Stimulated activated CD4-positive, alpha-beta T cell treated with anti-CD3 and anti-CD28 coated beads, Interleukin-2, amount 100 ng/mL, for 48 hours (primary cell): Measurements from ENCODE around the gene FAM13C.
"Not testable (repeated sequence)": the region's sequence is repeated elsewhere in the genome, so short reads cannot be mapped to it uniquely, and the experiment has no call there.

Experiments
- DNase-seq, 2 donors: peaks; one replicate each; pipeline ENCODE4 v3.0.0-alpha.2; 2020

The FAM13C gene

GRCh38 chr10:59362144-59362958 is at the start of gene FAM13C:
FAM13C (minus strand) TSS chr10:59362549; CDS start chr10:59362460, 89 bp downstream.
- DNase-seq: no peak

GRCh38 chr10:59405235-59405634 is 42.9 kb upstream of the FAM13C start:
- no peak for DNase-seq

GRCh38 chr10:59400214-59400613 is 37.9 kb upstream of the FAM13C start:
- DNase-seq: no peak

GRCh38 chr10:59399329-59399728 is 37.0 kb upstream of the FAM13C start:
- DNase-seq: not testable (repeated sequence)

DNA sequence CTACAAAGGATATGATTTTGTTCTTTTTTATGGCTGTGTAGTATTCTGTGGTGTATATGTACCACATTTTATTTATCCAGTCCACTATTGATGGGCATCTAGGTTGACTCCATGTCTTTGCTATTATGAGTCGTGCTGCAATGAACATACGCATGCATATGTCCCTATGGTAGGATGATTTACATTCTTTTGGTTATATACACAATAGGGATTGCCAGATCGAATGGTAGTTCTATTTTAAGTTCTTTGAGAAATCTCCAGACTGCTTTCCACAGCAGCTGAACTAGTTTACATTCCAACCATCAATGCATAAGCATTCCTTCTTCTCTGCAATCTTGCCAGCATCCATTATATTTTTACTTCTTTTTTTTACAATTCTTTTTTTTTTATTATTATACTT is 35.6 kb upstream of the FAM13C start:
- DNase-seq: no peak

DNA sequence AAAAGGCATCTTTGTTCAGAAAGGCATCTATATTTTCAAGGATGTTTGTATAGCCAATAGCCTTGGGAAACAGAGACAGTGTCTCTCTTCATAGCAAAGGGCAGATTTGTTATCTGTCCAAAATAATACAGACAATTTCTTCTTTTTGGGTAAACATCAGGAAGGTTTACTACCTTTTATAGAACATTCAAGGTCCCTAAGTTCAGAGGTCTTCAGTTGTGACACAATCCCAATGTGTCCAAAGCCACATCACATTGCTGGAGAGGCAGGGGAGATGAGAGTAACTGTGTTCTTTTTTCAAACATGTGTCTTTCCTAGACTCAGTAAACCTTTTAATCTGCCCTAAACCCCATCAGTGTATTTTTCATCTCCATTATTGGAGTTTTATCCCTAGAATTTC is 33.6 kb upstream of the FAM13C start:
- DNase-seq: no peak

DNA sequence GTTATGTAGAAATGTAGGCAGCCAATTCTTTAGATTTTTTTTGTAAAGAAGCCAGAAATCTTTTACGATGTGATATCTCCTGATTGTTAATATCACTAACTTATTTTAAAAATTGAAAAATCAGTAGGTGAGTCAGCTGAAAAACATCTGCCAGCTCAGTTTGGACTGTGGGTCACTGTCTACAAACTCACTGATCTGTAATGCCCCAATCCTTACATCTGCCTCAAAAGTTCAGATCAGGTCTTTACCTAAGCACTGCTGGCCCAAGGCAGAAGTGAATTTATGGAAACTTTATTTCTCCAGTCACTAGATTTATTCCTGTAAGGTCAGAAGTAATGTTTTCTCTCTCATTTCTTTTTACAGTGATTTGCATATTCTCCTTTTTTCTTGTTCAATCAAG is 31.0 kb upstream of the FAM13C start:
- DNase-seq: no peak

DNA sequence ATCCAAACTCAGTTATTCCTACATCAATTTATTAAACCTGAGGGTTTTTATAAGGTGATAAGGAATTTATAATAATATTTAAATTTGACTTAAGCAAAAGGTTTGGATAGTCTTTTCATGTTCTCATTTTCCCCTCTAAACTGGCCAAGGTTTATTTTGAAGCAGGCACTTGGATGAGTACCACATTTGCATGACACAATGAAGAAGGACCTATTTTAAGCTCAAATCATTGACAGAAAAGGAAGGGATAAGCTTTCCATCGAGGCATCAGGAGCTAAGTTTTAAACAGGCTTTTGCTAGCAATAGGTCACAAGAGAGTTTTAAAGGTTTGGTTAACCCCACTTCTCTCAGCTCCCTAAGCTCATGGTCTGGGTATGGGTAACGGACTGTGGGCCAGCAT is 28.7 kb upstream of the FAM13C start:
- DNase-seq: no peak

GRCh38 chr10:59388671-59388976 is 26.3 kb upstream of the FAM13C start:
- DNase-seq: no peak

DNA sequence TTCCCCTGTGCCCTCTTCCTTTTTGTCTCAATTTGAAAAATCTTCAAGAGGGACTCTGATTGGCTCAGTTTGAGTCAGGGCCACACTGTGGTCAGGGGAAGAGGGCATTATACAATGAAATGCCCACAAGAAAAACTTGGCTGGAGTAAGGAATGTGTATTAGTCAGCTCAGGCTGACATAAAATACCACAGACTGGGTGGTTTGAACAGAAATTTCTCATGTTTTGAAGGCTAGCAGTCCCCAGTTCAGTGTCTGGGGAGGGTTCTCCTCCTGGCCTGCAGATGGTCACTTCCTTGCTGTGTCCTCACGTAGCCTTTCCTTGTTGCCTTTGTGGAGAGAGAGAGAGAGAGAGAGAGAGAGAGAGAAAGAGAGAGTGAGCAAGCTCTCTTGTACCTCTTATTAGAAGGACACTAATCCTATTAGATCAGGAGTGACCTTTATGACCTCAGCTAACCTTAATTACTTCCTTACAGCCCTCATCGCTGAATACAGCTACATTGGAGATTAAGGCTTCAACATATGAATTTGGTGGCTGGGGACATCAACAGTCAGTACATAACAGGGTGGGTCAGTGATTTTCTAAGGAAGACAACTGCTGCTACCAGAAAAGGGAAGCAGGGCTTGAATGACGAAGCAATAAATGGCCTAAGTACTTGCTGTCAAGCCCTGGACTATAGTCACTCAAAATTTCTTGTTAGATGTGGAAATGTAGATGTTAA is 25.8 kb upstream of the FAM13C start:
- no peak for DNase-seq

- DNase-seq: no peak
Observed at GRCh38 chr10:59384761-59385160, 22.4 kb upstream of the FAM13C start.

GRCh38 chr10:59383908-59384307 is 21.6 kb upstream of the FAM13C start:
- no peak for DNase-seq

DNA sequence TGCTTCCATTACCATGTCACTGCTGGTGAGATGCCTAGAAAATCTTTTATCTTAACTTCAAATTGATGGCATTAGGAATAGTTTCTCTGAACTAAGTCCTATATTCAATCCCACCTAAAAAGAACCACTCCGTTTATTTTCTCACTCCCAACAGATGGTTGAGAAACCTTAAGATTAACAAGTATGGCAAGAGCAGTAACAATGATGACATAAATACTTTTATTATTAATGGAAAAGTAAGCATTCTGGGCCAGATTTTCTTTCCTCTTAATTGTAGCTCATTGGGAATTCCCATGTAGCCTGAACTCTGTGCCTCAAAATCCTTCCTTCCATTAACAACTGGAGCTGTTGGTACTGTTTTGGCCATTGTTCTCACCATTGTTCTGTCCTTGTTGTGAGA is 21.1 kb upstream of the FAM13C start:
- no peak for DNase-seq

GRCh38 chr10:59382831-59383295 is 20.5 kb upstream of the FAM13C start:
- no peak for DNase-seq

GRCh38 chr10:59381687-59382086 is 19.3 kb upstream of the FAM13C start:
- no peak for DNase-seq

- DNase-seq: no peak
Observed at GRCh38 chr10:59376846-59377245, 14.5 kb upstream of the FAM13C start.

- DNase-seq: no peak
Observed at GRCh38 chr10:59375990-59376389, 13.6 kb upstream of the FAM13C start.

DNA sequence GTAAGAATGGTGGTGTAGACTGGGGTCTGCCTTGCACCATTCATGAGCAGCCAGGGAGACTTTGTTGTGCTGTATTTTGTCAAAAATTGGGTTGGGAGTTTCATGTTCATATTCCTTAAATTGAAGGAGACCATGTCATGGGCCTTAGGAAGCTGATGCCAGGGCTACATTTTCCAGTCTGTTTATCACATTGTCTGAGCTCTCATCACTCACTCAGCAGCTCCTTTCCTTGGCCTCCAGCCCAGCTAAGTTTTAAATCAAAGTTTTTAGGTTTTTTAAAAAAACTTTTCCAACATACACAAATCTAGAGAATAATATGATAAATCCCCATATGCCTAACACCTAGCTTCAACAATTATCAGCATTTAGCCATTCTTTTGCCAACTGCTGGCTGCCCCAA is 12.6 kb upstream of the FAM13C start:
- DNase-seq: no peak

DNA sequence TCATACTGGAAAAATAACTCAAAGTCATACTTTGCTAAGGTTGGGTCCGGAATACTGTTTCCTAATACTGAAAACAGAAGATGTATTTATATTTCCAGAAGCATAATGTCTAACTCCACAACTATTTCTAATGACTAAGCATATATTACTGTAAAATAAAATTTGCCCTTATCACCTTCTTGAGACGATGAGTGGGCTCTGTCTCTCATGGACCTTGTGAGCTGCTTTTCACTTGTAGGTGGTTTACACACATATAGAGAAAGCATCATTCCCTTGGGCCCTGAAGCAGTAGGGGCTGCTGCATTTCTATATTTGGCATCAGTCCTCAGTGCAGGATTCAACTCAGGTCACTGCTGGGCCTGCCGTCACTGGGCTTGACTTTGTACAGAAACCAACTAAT is 10.7 kb upstream of the FAM13C start:
- DNase-seq: no peak

- DNase-seq: no peak
Observed at GRCh38 chr10:59372543-59372942, 10.2 kb upstream of the FAM13C start.

DNA sequence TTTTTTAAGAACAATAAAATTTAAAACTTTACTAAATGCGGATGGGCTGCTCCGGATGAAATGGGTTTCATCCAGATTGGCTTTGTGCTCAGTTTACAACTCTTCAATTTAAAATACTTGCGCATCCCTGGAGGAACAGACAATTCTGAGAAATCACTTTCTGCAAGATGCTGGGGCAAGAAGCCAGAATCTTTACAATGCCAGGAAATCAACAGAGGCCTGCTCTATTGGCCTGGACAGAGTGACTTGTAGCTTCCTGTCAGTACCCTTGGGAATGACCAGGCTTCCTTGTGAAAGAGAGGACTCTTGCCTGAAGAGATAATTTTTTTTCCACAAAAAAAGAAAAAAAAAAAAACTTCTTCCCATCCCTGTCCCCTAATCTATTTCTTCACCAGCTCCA is 3.9 kb upstream of the FAM13C start:
- no peak for DNase-seq

DNA sequence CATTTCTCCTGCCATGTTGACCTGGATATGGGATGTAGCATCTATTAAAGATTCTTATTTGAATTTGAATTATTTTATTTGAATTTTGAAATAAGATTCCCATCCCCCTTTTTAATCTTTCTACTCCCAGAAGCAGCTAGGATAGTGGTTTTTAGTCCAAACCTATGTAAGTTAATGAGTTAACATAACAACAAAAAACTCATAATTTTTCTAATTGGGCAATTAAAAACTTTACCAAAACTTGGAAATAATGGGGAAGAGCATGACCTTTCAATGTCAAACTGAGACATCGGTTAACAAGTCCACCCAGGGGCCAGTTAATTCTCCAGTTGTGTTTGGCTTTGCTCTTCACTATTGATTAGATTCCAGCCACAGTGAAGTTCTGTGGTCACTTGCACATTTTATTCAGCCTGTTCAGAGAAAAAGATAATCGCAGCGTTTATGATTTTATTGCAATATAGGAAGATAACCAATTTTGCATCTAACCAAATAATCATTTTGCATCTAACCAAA is 1.2 kb upstream of the FAM13C start:
- no peak for DNase-seq

DNA sequence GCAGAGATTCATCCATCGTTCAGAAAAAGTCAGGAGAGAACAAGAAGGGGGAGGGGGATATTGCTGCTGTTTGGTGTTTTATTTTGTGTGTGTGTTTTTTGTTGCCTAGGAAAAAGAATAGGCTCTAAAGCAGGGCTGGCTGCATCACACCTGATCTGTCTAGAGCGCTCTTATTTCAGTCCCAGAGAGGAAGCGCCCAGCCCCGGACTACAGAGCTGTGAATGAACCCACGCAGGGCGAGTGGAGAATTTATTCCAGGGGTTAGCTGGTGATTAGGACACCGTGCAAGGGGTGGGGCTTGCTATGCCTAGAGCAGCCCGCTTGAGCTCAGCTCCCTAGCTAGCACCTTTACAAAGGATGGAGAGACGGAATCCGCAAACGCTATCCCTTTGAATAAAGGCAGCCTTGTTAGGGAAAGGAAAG is 621 bp upstream of the FAM13C start:
- DNase-seq: no peak

- no peak for DNase-seq
Observed at GRCh38 chr10:59361663-59362143, 646 bp downstream of the FAM13C start.
